Measurements from ENCODE around the gene TPST2. TPM values are rescaled to one million over a fixed set of nuclear protein-coding genes. Genes with fewer than 3 reads are reported as not detected.

TPST2 gene
- total and polyA plus RNA-seq, 2 of the 4 experiments (the other 2 are of a cell fraction): 42.5 to 63.6 TPM

DNA sequence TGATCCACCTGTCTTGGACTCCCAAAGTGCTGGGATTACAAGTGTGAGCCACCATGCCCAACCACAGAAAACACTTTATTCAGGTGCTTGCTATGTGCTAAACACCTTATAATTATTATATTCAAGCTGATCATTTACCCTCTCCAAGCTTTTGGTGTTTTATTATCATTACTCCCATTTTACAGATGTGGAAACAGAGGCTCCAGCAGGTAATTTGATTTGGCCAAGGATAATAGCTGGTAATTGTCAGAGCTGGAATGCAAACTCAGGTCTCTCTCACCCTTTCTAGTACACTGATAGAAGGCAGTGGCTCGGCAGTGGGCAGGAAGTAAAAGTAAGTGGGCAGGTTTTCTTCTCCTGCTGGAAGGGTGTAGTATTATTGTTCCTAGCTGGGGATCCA is 3.8 kb upstream of the TPST2 start:
- intact Hi-C loops (cut with micrococcal nuclease): loop anchor here (5.0 kb wide), 1 partner anchor 91 kb away; no protein-coding TSS in a partner anchor
- Histone ChIP-seq H2AK9ac (replicated peaks; ENCODE audit: low read depth, low read length, poor library complexity) (no peak overlapping the region), H2BK120ac (ENCODE audit: low read depth, low read length) (no peak overlapping the region), H3K79me1 (ENCODE audit: low read depth in 1 of 2, low read length in 2 of 2) (peaks cover 6 to 12% of the 10 kb centered on the region in 2 experiments; a peak in 3 of 4 replicates), H4K20me1 (ENCODE audit: insufficient read depth, low read length) (peaks cover 4% of the 10 kb centered on the region; the same call in 1 of the 2 replicates), H4K8ac (ENCODE audit: low read depth in 2 of 2, low read length in 2 of 2) (no peak overlapping the region), H3K9me3 (ENCODE audit: control insufficient read depth, insufficient read depth, low read length) (no peaks in the 10 kb centered on the region), H3K4me2 (ENCODE audit: low read depth, low read length) (no peak overlapping the region), H2AFZ (replicated peaks; ENCODE audit: low read length, poor library complexity) (no peak overlapping the region), H3K36me3 (ENCODE audit: control insufficient read depth, insufficient read depth, low read length) (no peaks in the 10 kb centered on the region), H3K14ac (replicated peaks; ENCODE audit: low read depth, low read length) (no peak overlapping the region), H2BK5ac (ENCODE audit: low read depth, low read length, poor library complexity, severe bottlenecking) (no peak overlapping the region), H4K5ac (ENCODE audit: low read depth, low read length) (no peak overlapping the region), H3K27me3 (ENCODE audit: control insufficient read depth, insufficient read depth, low read length) (peaks cover 23% of the 10 kb centered on the region), H3K56ac (ENCODE audit: extremely low read depth, insufficient read depth, low read length) (no peak overlapping the region), H3K23ac (ENCODE audit: low read depth, low read length) (no peak overlapping the region), H3K4ac (ENCODE audit: low read depth, low read length) (no peak overlapping the region), H3K27ac (ENCODE audit: insufficient read depth, low read length) (no peak overlapping the region), H2BK20ac (ENCODE audit: low read depth, low read length) (no peak overlapping the region), H4K91ac (ENCODE audit: insufficient read depth, low read depth, low read length) (no peak overlapping the region), H3K4me3 (ENCODE audit: insufficient read depth, low read depth, low read length) (no peak overlapping the region), H3K9me1 (ENCODE audit: insufficient read depth, low read length) (no peaks in the 10 kb centered on the region), H3K9ac (ENCODE audit: low read depth, low read length) (no peak overlapping the region), H3K4me1 (ENCODE audit: control insufficient read depth, insufficient read depth, low read length) (peaks cover 3% of the 10 kb centered on the region), H2AK5ac (ENCODE audit: low read depth, low read length) (no peak overlapping the region), H3K18ac (ENCODE audit: low read depth, low read length) (no peak overlapping the region), H2BK15ac (ENCODE audit: low read depth, low read length) (no peak overlapping the region)
- no CpG with 5 or more reads among the region's 1 CpG for WGBS, 2 experiments (ENCODE audit: extremely low coverage in 2 of 2, insufficient read length in 1 of 2)
- POLR2A ChIA-PET (ENCODE audit: unreplicated experiment): no interaction called here
- dilution Hi-C loops (cut with HindIII; ENCODE audit: low sequenced_read_pairs, unreplicated experiment): no loop called here
- ATAC-seq (ENCODE audit: low read depth): no peak
- DNase-seq: no peak
- TF ChIP-seq CHD1 (IDR thresholded peaks at IDR 0.05; ENCODE audit: low read depth, low read length) (no peak), NFE2L2 (IDR thresholded peaks at IDR 0.05; ENCODE audit: low read depth, low read length) (no peak), USF2 (IDR thresholded peaks at IDR 0.05; ENCODE audit: low read depth, low read length) (no peak), CEBPB (IDR thresholded peaks at IDR 0.05; ENCODE audit: low read depth, low read length) (no peak), MXI1 (IDR thresholded peaks at IDR 0.05; ENCODE audit: borderline replicate concordance, low read depth, low read length) (no peak), FOS (IDR thresholded peaks at IDR 0.05; ENCODE audit: low read depth, low read length) (no peak), POLR2A (IDR thresholded peaks at IDR 0.05; ENCODE audit: low read depth, low read length) (no peak), BHLHE40 (IDR thresholded peaks at IDR 0.05; ENCODE audit: low read depth, low read length) (no peak), CTCF (conservative IDR thresholded peaks at IDR 0.05; ENCODE audit: low read depth, low read length) (no peak), RAD21 (IDR thresholded peaks at IDR 0.05; ENCODE audit: low read length) (no peak), RCOR1 (IDR thresholded peaks at IDR 0.05; ENCODE audit: insufficient replicate concordance, low read length) (no peak), SMC3 (IDR thresholded peaks at IDR 0.05; ENCODE audit: low read depth, low read length) (no peak)
- TF ChIP-seq, protein P1, sequence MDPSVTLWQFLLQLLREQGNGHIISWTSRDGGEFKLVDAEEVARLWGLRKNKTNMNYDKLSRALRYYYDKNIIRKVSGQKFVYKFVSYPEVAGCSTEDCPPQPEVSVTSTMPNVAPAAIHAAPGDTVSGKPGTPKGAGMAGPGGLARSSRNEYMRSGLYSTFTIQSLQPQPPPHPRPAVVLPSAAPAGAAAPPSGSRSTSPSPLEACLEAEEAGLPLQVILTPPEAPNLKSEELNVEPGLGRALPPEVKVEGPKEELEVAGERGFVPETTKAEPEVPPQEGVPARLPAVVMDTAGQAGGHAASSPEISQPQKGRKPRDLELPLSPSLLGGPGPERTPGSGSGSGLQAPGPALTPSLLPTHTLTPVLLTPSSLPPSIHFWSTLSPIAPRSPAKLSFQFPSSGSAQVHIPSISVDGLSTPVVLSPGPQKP (IDR thresholded peaks at IDR 0.05; ENCODE audit: borderline replicate concordance, low read depth, low read length): no peak
- CTCF ChIA-PET: interaction anchor here (1.2 kb wide), 1 partner anchor 13 kb away, joined by 3 read pairs; no protein-coding TSS in a partner anchor
- in situ Hi-C loops (cut with MboI; ENCODE audit: low sequenced_read_pairs): loop anchor here (10.0 kb wide), 1 partner anchor 59 kb away; no protein-coding TSS in a partner anchor
- BruUV-seq (replicated peaks): no TSS peak
